ENCODE results near the gene ZNF385C.

Gene ZNF385C

GRCh38 chr17:42075789-42076188 is 22.5 kb downstream of the ZNF385C start:
- no peak for DNase-seq

GRCh38 chr17:42072323-42073187 is 25.7 kb downstream of the ZNF385C start:
- no peak for DNase-seq

- no peak for DNase-seq
Observed at GRCh38 chr17:42071810-42072209, 26.5 kb downstream of the ZNF385C start.

GRCh38 chr17:42068979-42069378 is 29.3 kb downstream of the ZNF385C start:
- DNase-seq: no peak

GRCh38 chr17:42067371-42068091 is 30.7 kb downstream of the ZNF385C start:
- DNase-seq: peak; percentile 50

GRCh38 chr17:42065201-42065600 is 33.1 kb downstream of the ZNF385C start:
- DNase-seq: no peak

GRCh38 chr17:42062681-42063080 is 35.6 kb downstream of the ZNF385C start:
- no peak for DNase-seq

GRCh38 chr17:42061646-42062487 is 36.4 kb downstream of the ZNF385C start:
- DNase-seq: no peak

GRCh38 chr17:42060231-42060630 is 38.0 kb downstream of the ZNF385C start:
- no peak for DNase-seq

GRCh38 chr17:42059815-42060214 is 38.5 kb downstream of the ZNF385C start:
- no peak for DNase-seq

GRCh38 chr17:42058063-42058462 is 40.2 kb downstream of the ZNF385C start:
- no peak for DNase-seq

- no peak for DNase-seq
Observed at GRCh38 chr17:42056635-42057034, 41.6 kb downstream of the ZNF385C start.

GRCh38 chr17:42055496-42055895 is 42.8 kb downstream of the ZNF385C start:
- no peak for DNase-seq

- no peak for DNase-seq
Observed at GRCh38 chr17:42055027-42055426, 43.2 kb downstream of the ZNF385C start.

- no peak for DNase-seq
Observed at GRCh38 chr17:42053731-42054500, 44.4 kb downstream of the ZNF385C start.

- no peak for DNase-seq
Observed at GRCh38 chr17:42052346-42052877, 45.9 kb downstream of the ZNF385C start.

GRCh38 chr17:42051645-42052044 is 46.6 kb downstream of the ZNF385C start:
- DNase-seq: no peak

- DNase-seq: no peak
Observed at GRCh38 chr17:42051013-42051400, 47.3 kb downstream of the ZNF385C start.

- DNase-seq: peak; percentile 86
Observed at GRCh38 chr17:42050393-42051012, 47.8 kb downstream of the ZNF385C start, which contains the start of gene C17orf113. C17orf113 (minus strand) TSS chr17:42050601; CDS start chr17:42043376, 7,225 bp downstream.

GRCh38 chr17:42049834-42050392 is 48.4 kb downstream of the ZNF385C start:
- DNase-seq: no peak

- DNase-seq: no peak
Observed at GRCh38 chr17:42047343-42047742, 50.9 kb downstream of the ZNF385C start.
